ENCODE measurements around the gene SPTBN1. TPM values are rescaled to one million over a fixed set of nuclear protein-coding genes. Genes with fewer than 3 reads are reported as not detected.

The SPTBN1 gene
- total RNA-seq, 2 donors from 2014 or later: 117 to 135 TPM

- no peak overlapping the region for H3K27ac Mint-ChIP-seq
- no peaks in the 10 kb centered on the region for H3K9me3 Mint-ChIP-seq
- H3K36me3 Mint-ChIP-seq: peaks cover 5 to 11% of the 10 kb centered on the region in 2 donors
- ATAC-seq: no peak
- DNase-seq (ENCODE audit: low spot score in 2 of 2): no peak
Observed at GRCh38 chr2:54720563-54720962, 264.4 kb downstream of the SPTBN1 start.

Other genes with a start within 250 kb of the SPTBN1 start
- gene TSPYL6, start 200.1 kb upstream of the SPTBN1 start, total RNA-seq: not detected